DMS114 treated with DMSO at 0.1 percent for 48 hours (cell line): ENCODE measurements around the gene DDX24.

ENCODE experiments used
- DNase-seq: peaks from one replicate; lab custom pipeline; 2025; ENCODE audit not compliant: unreplicated experiment; lab: John Stamatoyannopoulos, UW

The DDX24 gene

GRCh38 chr14:94036313-94037167 is 44.5 kb downstream of the DDX24 start:
- DNase-seq = peak; percentile 7

DNA sequence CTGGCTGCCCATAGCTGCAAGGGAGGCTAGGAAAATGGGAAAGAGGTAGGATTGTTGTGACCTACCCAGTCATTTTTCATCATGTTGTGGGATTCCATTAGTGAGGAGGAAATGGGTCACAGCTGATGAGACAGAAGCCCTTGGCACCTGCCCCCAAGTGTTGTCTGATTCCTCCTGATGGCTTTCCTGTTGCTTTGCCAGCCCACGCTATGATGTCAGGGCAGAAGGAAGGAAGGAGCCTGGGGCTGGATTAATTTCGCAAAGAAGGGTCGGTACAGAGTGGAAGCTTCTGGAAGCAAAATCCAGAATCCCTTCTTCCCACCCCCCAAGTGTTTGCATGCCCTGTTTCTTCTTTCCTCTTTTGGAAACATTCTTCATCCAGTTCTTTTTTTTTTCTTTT is 46.1 kb downstream of the DDX24 start:
- DNase-seq = no peak

GRCh38 chr14:94031883-94032279 is 49.1 kb downstream of the DDX24 start:
- no peak for DNase-seq

- DNase-seq = no peak
Observed at GRCh38 chr14:94031161-94031882, 49.7 kb downstream of the DDX24 start.

DNA sequence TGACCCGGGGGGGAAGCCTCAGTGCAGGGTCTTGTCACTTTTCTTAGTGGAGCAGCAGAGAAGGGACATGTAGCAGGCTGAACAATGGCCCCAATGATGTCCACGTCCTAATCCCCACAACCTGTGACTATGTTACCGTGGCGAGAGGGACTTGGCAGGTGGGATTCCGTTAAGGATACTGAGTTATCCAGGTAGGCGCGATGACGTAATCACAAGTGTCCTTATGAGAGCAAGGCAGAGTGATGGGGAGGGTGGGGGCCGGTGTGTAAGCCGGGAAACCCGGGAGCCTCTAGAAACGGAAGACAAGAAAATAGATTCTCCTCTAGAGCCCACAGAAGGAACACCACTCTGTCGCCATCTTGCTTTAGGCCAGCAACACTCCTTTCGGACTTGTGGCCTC is 50.4 kb downstream of the DDX24 start:
- DNase-seq = no peak

DNA sequence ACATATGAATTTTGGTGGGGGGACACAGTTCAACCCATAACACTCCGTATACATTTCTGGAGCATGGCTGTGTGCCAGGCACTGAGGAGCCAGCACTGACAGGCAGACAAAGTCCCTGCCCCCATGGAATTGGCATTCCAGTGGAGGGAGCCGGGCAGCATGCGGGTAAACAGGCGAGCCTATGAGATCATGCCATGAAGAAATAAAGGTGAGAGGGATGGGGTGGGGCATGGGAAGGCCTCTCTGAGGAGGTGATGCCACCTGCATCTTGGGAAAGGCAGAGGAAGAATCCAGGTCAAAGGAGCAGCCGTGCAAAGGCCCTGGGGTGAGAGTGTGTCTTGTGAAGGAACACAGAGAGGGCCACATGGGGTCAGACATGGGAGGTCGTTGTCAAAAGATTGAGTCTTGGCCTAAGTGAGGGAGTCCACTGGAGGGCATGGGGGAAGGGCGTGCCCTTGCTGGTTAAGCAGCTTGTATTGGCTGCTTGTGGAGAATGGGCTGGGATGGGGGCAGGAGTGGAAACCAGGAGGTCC is 51.3 kb downstream of the DDX24 start:
- DNase-seq = no peak

DNA sequence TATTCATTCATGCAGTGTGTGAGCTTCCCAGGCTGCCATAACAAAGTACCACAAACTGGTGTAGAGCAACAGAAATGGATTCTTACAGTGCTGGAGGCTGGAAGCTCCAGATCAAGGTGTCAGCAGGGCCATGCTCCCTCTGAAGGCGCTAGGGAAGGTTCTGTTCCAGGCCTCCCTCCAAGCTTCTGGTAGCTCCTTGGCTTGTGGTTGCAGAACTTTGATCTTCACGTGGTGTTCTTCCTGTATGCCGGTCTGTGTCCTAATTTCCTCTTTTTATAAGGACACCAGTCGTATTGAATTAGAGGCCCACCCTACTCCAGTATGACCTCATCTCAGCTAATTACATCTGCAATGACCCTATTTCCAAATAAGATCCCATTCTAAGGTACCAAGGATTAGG is 51.7 kb downstream of the DDX24 start:
- no peak for DNase-seq

- no peak for DNase-seq
Observed at GRCh38 chr14:94028450-94028826, 52.6 kb downstream of the DDX24 start.

- DNase-seq = no peak
Observed at GRCh38 chr14:94027566-94028449, 53.2 kb downstream of the DDX24 start.

GRCh38 chr14:94026889-94027469 is 54.0 kb downstream of the DDX24 start:
- no peak for DNase-seq

- peak; percentile 93 for DNase-seq
Observed at GRCh38 chr14:94026173-94026888, 54.7 kb downstream of the DDX24 start, which contains the start of gene OTUB2. Gene OTUB2 (plus strand): TSS chr14:94026340. CDS start chr14:94026538, 198 bp downstream.

GRCh38 chr14:94025720-94026119 is 55.3 kb downstream of the DDX24 start:
- DNase-seq = no peak

GRCh38 chr14:94024549-94024948 is 56.5 kb downstream of the DDX24 start:
- no peak for DNase-seq

DNA sequence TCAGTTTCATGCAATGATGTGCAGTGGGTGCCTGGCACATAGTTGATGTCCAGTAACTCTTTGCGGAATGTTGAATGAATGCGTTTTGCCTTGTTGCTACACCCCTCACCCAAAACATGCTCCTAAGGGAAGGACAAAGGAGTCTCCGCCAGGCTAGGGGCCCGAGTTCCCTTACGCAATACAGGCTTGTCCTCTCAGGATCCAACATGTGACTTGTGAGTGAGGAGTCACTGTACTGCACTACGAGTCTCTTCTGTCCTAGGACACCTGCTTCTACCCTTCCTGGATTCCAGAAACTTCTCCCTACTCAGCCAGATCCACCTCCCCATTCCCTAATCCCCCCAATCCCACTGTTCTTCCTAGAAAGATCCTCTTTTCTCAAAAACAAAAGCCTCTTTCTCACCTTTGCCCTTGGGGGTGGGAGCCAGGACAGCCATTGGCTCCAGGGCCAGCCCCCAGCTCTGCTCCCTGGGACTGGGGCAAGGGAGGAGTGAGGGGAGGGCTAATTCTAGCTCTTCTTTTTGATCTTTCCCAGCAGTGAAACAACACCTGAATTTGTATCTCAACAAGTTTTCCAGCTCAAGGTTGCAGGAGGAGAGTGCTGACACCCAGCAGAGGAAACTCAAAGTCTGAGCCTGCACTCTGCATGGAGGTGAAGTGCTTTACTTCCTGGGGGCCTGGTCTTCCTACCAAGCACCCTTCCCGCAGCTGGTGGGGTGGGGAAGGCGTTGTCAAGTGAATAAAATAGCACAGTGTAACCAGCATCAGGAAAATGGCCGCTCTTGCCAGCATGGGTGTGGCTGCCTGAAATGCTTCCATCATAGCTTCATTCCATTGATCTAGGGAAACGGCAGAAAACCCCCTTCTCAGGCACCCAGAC is 58.2 kb downstream of the DDX24 start:
- DNase-seq = no peak

DNA sequence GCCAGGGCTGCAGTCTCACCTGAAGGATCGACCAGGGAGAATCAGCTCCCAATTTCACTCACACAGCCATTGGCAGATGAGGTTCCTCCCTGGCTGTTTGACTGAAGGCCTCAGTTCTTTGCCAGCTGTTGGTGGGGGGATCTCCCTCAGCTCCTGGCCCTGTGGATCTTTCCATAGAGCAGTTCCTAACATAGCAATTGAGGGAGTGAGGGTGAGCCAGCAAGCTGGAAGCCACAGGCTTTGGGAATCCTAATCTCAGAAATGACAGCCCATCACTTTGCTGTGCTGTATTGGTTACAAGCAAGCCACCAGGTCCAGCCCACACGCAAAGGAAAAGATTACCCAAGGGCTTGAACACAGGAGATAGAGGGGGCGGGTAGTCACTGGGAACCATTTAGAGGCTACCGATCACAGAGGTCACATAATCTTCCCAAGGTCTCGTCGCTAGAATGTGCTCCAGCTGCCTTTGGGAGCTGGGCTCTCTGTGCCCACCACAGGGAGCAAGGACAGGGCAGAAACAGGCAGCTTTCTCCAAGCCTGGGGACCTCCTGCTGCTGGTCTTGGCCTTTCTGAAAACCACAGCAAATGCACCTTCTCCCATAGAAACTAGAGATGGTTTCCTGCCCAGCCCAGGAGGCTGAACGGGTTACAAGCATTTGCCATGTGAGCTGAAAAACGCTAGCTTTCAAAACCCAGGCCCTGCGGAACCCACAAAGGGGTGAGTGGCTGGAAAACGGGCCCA is 59.4 kb downstream of the DDX24 start:
- no peak for DNase-seq

DNA sequence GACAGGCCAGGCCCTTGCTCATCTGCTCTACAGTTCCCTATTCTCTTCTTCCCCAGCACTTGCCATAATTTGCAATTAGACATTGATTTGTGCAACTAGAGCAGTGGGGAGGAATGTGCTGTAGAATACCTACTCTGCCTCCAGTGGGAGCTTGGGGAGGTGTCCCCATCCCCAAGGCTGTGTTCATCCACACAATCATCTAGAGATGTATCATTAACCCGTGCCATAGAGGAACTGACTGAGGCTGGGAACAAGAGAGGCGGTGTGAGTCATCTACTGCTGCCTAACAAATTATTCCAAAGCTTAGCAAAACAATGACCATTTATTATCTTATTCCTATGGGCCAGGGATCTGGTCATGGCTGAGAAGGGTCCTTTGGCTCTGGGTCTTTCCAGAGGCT is 60.0 kb downstream of the DDX24 start:
- no peak for DNase-seq

- DNase-seq = no peak
Observed at GRCh38 chr14:94020267-94020666, 60.7 kb downstream of the DDX24 start.

DNA sequence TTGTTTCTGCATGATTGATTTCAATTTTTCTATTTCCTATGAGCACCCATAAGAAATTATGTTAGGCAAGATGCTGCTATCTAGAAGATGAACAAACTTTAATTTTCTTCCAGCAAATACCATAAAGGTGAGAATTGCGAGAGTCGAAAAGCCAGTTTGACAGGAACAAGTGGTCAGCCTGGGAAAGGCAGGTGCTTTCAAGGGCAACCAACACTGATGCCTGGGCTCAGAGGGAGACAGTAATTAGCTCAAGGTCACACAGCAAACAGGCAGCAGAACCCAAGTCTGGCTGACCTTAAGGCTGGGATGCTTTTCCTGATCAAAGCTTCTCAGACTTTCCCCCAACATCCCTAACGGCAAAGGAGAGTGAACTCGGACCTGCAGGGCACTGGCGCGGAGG is 61.7 kb downstream of the DDX24 start:
- no peak for DNase-seq
